ENCODE results near the gene SGSM1.

GRCh38 chr22:24954856-24955255 lies 148.8 kb downstream of the SGSM1 start:
- no peak for TF ChIP-seq CTCF (IDR thresholded peaks at IDR 0.05)
- TF ChIP-seq POLR2A (IDR thresholded peaks at IDR 0.05) = no peak
